K562 (cell line): ENCODE data around the gene SCAANT1. TPM values are rescaled to one million over a fixed set of nuclear protein-coding genes. Genes with fewer than 3 reads are reported as not detected.

Experiments used
- CBFA2T2 ChIP-seq: fragments of 450-650 bp; conservative IDR thresholded peaks from 2 replicates; pipeline ENCODE4 v1.6.1; 2017; ENCODE audit warnings: mild to moderate bottlenecking
- ERF ChIP-seq: fragments of 450-650 bp; formaldehyde crosslinking; IDR thresholded peaks from 2 replicates; pipeline ENCODE4 v1.4.0; 2020; ENCODE audit warnings: mild to moderate bottlenecking, mixed read lengths
- KAT7 ChIP-seq: sonication (generic); formaldehyde crosslinking; IDR thresholded peaks from 2 replicates; pipeline ENCODE4 v1.8.0; 2022; ENCODE audit warnings: missing genetic modification reagents, mild to moderate bottlenecking, borderline replicate concordance
- KLF16 ChIP-seq: IDR thresholded peaks from 2 replicates; pipeline ENCODE4 v1.6.1; 2016; ENCODE audit warnings: antibody characterized with exemption
- KLF6 ChIP-seq: fragments of 250-450 bp; sonication (Bioruptor Pico); IDR thresholded peaks from 2 replicates; pipeline ENCODE4 v1.4.0; 2020; ENCODE audit warnings: mild to moderate bottlenecking, moderate library complexity, borderline replicate concordance
- LARP7 ChIP-seq: fragments of 450-650 bp; IDR thresholded peaks from 2 replicates; pipeline ENCODE4 v1.6.1; 2016
- MYC ChIP-seq, 2 experiments: fragments of 250-450 bp in 1 of 2; sonication (Bioruptor Pico) in 1 of 2; IDR thresholded peaks; 2 replicates each; pipeline versions ENCODE4 v1.5.1 to v1.6.1; 2012 to 2021; ENCODE audit warnings: low read depth in 2 of 2, borderline replicate concordance in 1 of 2, improper control_type of control experiment in 1 of 2, low read length in 1 of 2, mild to moderate bottlenecking in 1 of 2, moderate library complexity in 1 of 2
- NCOA4 ChIP-seq: fragments of 450-650 bp; IDR thresholded peaks from 2 replicates; pipeline ENCODE4 v1.6.1; 2018; ENCODE audit warnings: mild to moderate bottlenecking; ENCODE audit not compliant: partially characterized antibody
- NR1H2 ChIP-seq: sonication (generic); formaldehyde crosslinking; IDR thresholded peaks from 2 replicates; pipeline ENCODE4 v1.4.0; 2020; ENCODE audit warnings: mild to moderate bottlenecking, missing genetic modification reagents
- PPARD ChIP-seq: fragments of 250-450 bp; sonication (Bioruptor Pico); IDR thresholded peaks from 2 replicates; pipeline ENCODE4 v1.8.0; 2022; ENCODE audit warnings: inconsistent platforms, mild to moderate bottlenecking, moderate library complexity
- PRMT5 ChIP-seq: sonication (generic); formaldehyde crosslinking; IDR thresholded peaks from 2 replicates; pipeline ENCODE4 v1.5.0; 2020; ENCODE audit warnings: missing genetic modification reagents
- SAFB ChIP-seq: fragments of 200-400 bp; formaldehyde crosslinking; IDR thresholded peaks from 2 replicates; pipeline ENCODE4 v1.6.1; 2017; ENCODE audit warnings: low read depth, low read length, borderline replicate concordance
- SREBF2 ChIP-seq: sonication (generic); formaldehyde crosslinking; IDR thresholded peaks from 2 replicates; pipeline ENCODE4 v1.4.0; 2020; ENCODE audit warnings: mild to moderate bottlenecking, missing genetic modification reagents
- SRSF9 ChIP-seq: fragments of 200-400 bp; formaldehyde crosslinking; IDR thresholded peaks from 2 replicates; pipeline ENCODE4 v1.6.1; 2017; ENCODE audit warnings: low read depth, low read length, borderline replicate concordance
- ZNF140 ChIP-seq: fragments of 250-450 bp; sonication (Bioruptor Pico); IDR thresholded peaks from 2 replicates; pipeline ENCODE4 v1.8.0; 2021; ENCODE audit warnings: moderate library complexity, mild to moderate bottlenecking, inconsistent platforms
- ZNF584 ChIP-seq: fragments of 200-800 bp; sonication (Bioruptor generic); IDR thresholded peaks from 2 replicates; pipeline ENCODE4 v1.6.1; 2016; ENCODE audit warnings: low read depth, mild to moderate bottlenecking, missing genetic modification characterization, missing compliant biosample characterization
- ZSCAN32 ChIP-seq: fragments of 450-650 bp; formaldehyde crosslinking; IDR thresholded peaks from 2 replicates; pipeline ENCODE4 v1.4.0; 2020; ENCODE audit warnings: mild to moderate bottlenecking, moderate library complexity
- polyA plus RNA-seq, 8 experiments: library from polyadenylated mRNA; depleted of rRNA in 4 of 8; stranded (reverse) in 5 of 8; unstranded in 3 of 8; fragments of >200 nt; fragmentation: Nextera tagmentation in 2 of 8; fragmentation: Illumina TruSeq in 1 of 8; extraction: Ambion mirVana in 2 of 8; extraction: Trizol in 1 of 8; gene quantifications; 2 replicates each; pipeline versions ENCODE4 v1.2.1 to v1.2.3, GENCODE V29; 2011 to 2014; ENCODE audit warnings: inconsistent platforms in 1 of 8, missing spikeins in 1 of 8
- total RNA-seq, 7 experiments: library from RNA; depleted of rRNA in 6 of 7; stranded (reverse); fragments of >200 nt in 6 of 7; fragmentation: Illumina TruSeq in 2 of 7; extraction: Trizol in 2 of 7; gene quantifications; 2 replicates each; pipeline versions ENCODE4 v1.2.1 to v1.2.3, GENCODE V29; 2011 to 2021; ENCODE audit warnings: low replicate concordance in 1 of 7
- TF ChIP-seq, protein P1 (sequence below): fragments of 450-650 bp; IDR thresholded peaks from 2 replicates; pipeline ENCODE4 v1.6.1; 2018; ENCODE audit not compliant: partially characterized antibody
- TF ChIP-seq, protein P2 (sequence below), 2 experiments: fragments of 450-650 bp in 1 of 2; sonication (generic) in 1 of 2; formaldehyde crosslinking in 1 of 2; IDR thresholded peaks in 1 of 2; conservative IDR thresholded peaks in 1 of 2; 2 replicates each; pipeline versions ENCODE4 v1.6.1 to v1.8.1; 2016 to 2023; ENCODE audit warnings: mild to moderate bottlenecking in 2 of 2, moderate library complexity in 2 of 2, inconsistent platforms in 1 of 2, missing genetic modification reagents in 1 of 2
- TF ChIP-seq, protein P3 (sequence below): sonication (generic); formaldehyde crosslinking; IDR thresholded peaks from 2 replicates; pipeline ENCODE4 v1.8.0; 2022; ENCODE audit warnings: missing genetic modification reagents, mild to moderate bottlenecking, moderate library complexity, borderline replicate concordance
- TF ChIP-seq, protein P4 (sequence below): fragments of 450-650 bp; formaldehyde crosslinking; IDR thresholded peaks from 2 replicates; pipeline ENCODE4 v1.4.0; 2022; ENCODE audit warnings: mild to moderate bottlenecking, moderate library complexity

Gene SCAANT1
- total and polyA plus RNA-seq, 9 of the 15 experiments (the other 6 are each of a cell fraction or from before 2014, with no cell fraction given), result not detected

DNA sequence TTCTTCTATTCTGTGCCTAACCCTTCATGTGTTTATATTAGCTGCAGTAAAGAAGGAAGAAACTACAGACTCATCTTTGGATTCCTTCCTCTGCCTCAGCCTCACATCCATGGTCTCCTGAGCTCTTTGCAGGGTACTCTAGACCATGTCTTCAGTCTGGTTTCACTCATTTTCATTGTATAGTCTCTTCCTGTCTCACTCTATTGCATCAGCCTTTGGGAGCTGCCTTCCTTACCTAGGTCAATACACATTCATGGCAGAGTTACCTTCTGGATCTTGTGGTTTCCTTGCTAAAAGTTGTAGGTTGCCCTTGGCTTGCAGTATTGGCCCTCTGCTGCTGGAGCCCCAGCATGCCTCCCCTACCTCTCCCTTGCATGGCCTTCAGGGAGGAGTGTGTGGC lies 31.5 kb upstream of the SCAANT1 start (continued):
- TF ChIP-seq, protein P1, sequence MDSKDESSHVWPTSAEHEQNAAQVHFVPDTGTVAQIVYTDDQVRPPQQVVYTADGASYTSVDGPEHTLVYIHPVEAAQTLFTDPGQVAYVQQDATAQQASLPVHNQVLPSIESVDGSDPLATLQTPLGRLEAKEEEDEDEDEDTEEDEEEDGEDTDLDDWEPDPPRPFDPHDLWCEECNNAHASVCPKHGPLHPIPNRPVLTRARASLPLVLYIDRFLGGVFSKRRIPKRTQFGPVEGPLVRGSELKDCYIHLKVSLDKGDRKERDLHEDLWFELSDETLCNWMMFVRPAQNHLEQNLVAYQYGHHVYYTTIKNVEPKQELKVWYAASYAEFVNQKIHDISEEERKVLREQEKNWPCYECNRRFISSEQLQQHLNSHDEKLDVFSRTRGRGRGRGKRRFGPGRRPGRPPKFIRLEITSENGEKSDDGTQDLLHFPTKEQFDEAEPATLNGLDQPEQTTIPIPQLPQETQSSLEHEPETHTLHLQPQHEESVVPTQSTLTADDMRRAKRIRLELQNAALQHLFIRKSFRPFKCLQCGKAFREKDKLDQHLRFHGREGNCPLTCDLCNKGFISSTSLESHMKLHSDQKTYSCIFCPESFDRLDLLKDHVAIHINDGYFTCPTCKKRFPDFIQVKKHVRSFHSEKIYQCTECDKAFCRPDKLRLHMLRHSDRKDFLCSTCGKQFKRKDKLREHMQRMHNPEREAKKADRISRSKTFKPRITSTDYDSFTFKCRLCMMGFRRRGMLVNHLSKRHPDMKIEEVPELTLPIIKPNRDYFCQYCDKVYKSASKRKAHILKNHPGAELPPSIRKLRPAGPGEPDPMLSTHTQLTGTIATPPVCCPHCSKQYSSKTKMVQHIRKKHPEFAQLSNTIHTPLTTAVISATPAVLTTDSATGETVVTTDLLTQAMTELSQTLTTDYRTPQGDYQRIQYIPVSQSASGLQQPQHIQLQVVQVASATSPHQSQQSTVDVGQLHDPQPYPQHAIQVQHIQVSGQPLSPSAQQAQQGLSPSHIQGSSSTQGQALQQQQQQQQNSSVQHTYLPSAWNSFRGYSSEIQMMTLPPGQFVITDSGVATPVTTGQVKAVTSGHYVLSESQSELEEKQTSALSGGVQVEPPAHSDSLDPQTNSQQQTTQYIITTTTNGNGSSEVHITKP, result no peak
- TF ChIP-seq KLF16, result no peak
- no peak for TF ChIP-seq MYC (IDR thresholded peaks at IDR 0.05; ENCODE audit: low read depth, low read length)
- no peak for TF ChIP-seq MYC (CRISPR knock-in tag; IDR thresholded peaks at IDR 0.05; ENCODE audit: borderline replicate concordance, low read depth)
- TF ChIP-seq, protein P2, sequence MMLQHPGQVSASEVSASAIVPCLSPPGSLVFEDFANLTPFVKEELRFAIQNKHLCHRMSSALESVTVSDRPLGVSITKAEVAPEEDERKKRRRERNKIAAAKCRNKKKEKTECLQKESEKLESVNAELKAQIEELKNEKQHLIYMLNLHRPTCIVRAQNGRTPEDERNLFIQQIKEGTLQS (IDR thresholded peaks at IDR 0.05), result peak; percentile 37; the same call in 1 of the 2 replicates
- TF ChIP-seq, protein P2 (CRISPR knock-in tag; conservative IDR thresholded peaks at IDR 0.05), result no peak
- TF ChIP-seq NCOA4, result no peak
- no peak for TF ChIP-seq KLF6 (CRISPR knock-in tag)
- TF ChIP-seq ERF (CRISPR knock-in tag), result no peak
- TF ChIP-seq KAT7 (CRISPR knock-in tag), result no peak
- no peak for TF ChIP-seq SREBF2
- TF ChIP-seq SRSF9, result no peak
- no peak for TF ChIP-seq ZNF584 (CRISPR knock-in tag)
- no peak for TF ChIP-seq PPARD
- TF ChIP-seq LARP7, result no peak
- no peak for TF ChIP-seq ZNF140 (CRISPR knock-in tag)
- TF ChIP-seq, protein P3, sequence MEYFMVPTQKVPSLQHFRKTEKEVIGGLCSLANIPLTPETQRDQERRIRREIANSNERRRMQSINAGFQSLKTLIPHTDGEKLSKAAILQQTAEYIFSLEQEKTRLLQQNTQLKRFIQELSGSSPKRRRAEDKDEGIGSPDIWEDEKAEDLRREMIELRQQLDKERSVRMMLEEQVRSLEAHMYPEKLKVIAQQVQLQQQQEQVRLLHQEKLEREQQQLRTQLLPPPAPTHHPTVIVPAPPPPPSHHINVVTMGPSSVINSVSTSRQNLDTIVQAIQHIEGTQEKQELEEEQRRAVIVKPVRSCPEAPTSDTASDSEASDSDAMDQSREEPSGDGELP, result no peak
- no peak for TF ChIP-seq PRMT5 (CRISPR knock-in tag)
- TF ChIP-seq ZSCAN32 (CRISPR knock-in tag), result 0 out of 2 replicates have a peak, but pooled peaks have one; percentile 52
- TF ChIP-seq, protein P4, sequence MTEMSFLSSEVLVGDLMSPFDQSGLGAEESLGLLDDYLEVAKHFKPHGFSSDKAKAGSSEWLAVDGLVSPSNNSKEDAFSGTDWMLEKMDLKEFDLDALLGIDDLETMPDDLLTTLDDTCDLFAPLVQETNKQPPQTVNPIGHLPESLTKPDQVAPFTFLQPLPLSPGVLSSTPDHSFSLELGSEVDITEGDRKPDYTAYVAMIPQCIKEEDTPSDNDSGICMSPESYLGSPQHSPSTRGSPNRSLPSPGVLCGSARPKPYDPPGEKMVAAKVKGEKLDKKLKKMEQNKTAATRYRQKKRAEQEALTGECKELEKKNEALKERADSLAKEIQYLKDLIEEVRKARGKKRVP (CRISPR knock-in tag), result peak; percentile 72
- no peak for TF ChIP-seq SAFB
- no peak for TF ChIP-seq CBFA2T2
- no peak for TF ChIP-seq NR1H2
